Left renal cortex interstitium (tissue), 4 donors: ENCODE results near the gene MTCH1. TPM values are rescaled to one million over a fixed set of nuclear protein-coding genes. Genes with fewer than 3 reads are reported as not detected.
"Not testable (repeated sequence)": the region's sequence is repeated elsewhere in the genome, so short reads cannot be mapped to it uniquely, and the experiment has no call there.

ENCODE experiments used
- DNase-seq, 4 donors: peaks; one replicate each; pipeline ENCODE4 v3.0.0-alpha.2; 2013; ENCODE audit warnings: low read depth in 4 of 4, low spot score in 2 of 4, missing footprints in 1 of 4
- polyA plus RNA-seq, 4 donors: library from polyadenylated mRNA; unstranded; fragments of 120-200 nt; gene quantifications; one replicate each; pipeline ENCODE4 v1.2.1, GENCODE V29; 2013; ENCODE audit not compliant: insufficient read length in 4 of 4

Gene MTCH1
- polyA plus RNA-seq, 4 donors, result 162 to 189 (median 174) TPM

DNA sequence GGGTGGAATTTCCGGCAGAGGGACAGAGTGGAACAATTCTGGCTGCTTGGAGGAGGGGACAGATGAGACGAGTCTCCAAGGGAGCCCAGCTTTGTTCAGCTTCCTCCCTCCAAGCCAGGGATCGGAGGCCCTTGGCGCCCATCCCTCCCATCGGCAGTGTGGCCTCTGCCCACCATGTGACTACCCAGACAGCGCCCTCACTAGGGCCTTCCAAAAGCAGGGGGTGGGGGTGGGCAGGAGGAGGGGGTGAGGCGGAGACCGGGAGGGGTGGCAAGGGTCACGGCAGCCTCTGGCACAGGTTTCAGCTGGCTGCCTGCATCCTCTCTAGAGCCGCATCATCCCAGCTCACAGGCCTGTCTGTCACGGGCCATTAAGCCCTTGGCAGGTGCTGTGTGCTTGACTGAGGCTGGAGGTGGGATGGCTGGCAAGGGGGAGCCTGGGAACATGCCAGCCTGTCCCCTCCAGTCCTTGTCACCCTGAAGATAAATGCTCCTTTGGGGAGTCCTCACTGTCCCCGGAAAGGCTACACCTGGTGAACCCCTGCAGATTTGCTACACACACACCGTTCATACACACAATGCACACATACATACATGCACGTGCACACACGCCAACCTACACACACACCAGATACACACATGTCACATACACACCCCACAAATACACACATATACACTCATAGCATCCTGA lies 13.2 kb upstream of the MTCH1 start:
- DNase-seq, result peak in 2 of 4 donors; percentile 75 to 86

DNA sequence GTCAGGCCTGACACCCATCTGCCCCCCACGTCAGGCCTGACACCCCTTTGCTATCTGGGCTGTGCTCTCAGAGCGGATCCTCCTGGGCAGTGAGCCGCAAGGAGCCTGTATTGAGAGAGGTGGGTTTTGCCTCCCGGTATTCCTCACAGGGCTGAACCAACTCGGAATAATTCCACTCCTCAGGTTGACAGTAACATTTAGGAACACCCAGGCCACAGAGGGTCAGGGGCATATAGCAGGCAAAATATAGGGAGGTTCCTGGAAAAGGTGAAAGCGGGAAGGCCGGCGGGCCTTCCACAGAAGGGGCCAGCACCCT lies 12.7 kb upstream of the MTCH1 start:
- no peak for DNase-seq

DNA sequence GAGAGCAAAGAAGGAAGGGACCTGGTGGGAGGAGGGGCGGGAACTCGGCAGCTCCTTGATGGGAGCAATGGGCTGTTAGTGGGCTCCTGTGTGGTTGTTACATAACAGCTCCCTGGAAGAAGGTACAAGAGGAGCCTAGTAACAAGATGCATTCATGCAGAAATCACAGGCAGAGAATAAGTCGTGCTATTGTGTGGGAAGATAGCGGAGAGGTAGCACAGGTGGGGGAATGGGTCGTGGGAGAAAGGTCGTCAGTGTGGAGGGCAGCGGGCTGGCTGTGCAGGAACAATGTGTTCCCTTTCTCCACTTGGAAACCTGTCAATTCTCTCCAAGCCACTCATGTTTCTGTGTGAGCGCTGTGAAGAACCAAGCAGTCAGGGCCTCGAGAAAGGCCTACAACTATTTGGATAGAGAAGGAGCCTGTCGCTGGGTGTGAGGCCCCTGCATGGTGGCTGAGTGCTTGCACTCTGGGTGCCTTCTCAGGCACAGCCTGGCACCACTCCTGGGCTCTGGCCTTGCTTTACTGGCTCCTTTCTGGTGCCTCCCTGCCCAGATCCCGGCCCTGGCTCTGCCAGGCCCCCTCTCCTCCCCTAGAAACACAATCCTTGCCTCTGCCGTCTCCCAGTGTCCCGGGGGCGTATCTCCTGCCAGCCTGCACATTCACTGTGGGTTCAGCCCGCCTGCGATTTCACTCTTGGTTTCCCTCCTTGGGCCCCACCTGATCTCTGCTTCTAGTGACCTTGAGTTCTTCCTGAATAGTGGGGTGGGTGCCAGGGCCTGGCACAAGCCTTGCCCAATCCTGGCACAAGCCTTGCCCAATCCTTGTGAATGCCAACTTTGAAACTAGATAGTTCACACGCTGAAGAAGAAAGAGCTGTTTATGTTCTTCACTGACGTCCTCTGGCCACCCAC lies 12.1 kb upstream of the MTCH1 start:
- DNase-seq, result no peak

DNA sequence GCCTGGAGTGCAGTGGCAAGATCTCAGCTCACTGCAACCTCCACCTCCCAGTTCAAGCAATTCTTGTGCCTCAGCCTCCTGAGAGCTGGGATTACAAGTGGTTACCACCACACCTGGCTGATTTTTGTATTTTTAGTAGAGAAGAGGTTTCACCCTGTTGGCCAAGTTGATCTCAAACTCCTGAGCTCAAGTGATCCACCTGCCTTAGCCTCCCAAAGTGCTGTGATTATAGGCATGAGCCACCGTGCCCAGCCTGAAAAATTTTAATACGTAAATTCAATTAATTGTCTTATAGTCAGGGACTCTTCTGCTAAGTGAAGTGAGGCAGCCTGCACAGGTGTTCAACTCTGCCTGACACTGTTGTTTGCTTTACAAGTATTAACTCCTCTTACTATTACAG lies 4.4 kb upstream of the MTCH1 start:
- not testable (repeated sequence) for DNase-seq

DNA sequence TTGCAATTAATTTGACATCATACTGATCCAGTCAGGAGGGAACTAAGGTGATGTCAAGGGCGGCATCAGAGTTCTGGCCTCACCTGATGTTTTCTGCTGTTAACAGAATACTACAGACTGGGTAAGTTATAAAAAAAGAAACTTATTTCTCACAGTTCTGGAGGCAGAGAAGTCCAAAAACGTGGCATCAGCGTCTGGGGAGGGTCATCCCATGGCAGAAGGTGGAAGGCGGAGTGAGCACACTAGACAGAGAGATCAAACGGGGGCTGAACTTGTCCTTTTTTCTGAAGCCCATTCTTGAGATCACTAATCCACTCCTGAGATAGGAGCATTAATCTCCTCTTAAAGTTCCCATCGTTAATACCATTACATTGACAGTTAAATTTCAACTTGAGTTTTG lies 3.3 kb upstream of the MTCH1 start:
- no peak for DNase-seq

DNA sequence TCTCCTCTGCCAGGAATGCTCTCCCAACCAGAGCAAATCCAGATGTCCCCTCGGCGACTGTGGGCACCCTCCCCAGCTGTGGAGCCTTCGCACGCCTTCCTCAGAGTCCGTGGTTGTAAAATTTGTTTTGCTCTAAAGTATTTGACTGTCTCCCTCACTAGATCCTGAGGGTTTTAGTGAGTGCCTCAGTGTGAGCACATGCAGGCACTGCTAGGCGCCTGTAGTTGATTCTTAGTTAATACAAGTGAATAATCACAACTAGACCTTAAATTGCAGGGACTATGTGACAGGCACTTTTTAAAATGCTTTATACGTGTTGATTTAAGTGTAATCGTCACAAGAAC lies 680 bp upstream of the MTCH1 start:
- DNase-seq, result no peak

DNA sequence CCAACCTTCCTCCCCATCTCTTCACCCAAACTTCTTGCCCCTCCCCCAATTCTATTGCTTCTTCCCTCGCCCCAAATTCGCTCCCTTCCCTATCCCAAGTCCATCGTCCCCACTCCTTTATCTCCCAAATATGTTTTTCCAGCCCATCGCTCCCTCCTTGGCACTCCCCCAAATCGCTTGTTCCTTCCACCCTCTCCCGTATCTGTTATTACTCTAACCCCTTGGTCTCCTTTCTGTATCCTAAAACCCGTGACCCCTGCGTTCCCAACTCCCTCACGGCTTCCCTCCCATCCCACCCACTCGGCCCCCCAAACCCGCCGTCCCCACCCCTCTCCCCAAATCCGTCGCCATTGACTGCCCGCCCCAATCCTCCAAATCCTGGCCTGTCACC lies 584 bp downstream of the MTCH1 start:
- DNase-seq, result no peak

DNA sequence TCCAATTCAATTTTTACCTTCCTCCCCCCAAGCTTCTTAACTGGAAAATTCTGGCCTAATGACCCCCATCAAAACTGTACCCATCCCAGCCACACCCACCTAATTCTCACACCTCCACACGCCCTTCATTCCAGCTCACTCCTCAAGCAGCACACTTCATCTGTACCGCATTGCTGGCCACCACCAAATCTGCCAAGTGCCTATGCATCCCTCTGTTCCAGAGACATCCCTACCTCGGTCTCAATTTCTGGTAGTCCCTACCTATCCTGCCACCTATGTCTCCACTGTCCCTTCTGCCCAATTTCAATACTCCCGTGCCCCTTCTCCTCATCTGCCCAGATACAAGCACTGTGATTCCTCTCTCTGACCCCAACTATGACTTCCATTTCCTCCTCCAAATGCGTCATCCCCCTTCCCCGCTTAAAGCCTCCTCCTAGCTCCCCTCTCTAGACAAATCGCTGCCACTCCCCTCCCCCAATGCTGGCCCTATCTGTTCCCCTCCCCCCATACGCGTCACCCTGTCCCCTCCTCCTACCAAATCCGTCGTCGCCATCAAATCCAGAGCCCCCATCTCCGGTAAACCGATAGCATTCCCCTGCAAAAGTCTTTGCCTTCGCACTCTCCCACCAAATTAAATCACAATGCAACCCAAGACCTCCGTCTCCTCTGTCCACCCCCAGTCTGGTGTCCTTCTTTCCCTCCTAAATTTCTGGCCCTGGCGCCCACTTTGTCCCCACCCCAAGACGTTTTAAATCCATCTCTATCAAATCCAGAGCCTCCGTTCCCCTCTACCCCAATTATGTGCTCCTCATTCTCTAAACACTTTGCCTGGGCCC lies 1.2 kb downstream of the MTCH1 start:
- no peak for DNase-seq

DNA sequence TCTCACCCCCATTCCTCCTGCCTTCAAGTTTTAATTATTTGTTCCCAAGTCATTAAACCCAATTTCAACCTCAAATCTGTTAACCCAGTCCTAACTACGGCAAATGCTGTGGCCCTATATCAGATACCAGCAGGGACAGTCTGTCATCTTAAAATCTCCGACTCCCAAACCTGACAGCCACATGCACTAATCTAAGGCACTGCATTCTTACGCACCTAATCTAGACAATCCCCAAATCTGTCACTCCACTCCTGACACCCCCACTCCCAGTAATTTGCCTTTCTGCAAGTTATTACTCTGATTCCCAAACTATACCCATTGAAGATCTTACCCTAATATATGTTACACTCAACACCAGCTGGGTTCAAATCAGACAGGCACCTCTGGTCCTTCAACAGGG lies 2.5 kb downstream of the MTCH1 start:
- no peak for DNase-seq

DNA sequence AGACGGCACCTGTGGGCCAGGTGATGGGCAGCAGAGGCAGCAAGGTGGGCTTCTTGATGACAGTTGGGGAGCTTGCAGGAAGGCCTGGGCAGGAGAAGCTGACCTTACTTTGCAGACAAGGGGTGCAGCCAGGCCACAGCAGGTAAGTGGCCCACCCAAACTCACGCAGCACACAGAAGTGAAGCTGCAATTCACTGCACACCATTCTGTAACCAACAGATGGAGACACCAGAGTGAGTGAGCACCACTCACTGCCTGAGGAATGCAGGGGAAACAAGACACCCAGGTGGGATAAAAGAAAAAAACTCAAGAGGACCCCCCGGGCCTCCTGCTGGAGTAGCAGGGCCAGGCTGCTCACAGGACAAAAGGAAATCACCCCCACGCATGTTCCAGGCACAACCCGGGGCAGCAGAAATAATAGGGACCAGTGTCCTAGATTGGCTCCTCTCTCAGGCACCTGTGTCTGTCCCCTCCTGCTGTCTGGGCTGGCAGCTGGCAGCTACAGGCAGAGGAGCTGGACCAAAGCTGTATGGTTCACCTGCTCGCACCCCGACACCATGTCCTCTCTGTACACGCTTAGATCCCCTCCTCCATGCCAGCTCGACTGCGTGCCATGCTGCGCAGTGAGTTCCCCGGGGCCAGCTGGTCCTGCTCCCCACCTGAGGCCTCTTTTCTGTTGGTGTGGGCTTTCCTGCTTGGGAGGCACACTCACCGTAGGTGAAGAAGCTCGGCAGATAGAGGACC lies 4.9 kb downstream of the MTCH1 start:
- no peak for DNase-seq

DNA sequence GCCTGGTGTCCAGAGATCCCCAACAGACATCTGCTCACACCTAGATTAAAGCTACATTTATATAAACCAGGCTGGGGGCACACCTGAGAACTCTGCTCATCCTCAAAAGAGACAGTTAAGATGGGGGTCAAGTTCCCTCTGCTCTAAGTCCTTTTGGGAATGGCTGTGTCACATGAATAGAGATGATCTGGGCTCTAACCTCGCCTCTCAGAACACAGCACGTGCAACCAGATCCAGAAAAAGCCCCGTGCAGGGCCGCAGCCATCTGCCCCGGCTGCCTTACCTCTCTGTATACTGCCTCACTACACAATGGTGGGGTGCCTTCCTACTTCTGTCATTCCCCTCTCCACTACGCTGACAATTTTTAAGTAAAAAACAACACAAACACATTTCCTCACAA lies 5.9 kb downstream of the MTCH1 start:
- no peak for DNase-seq

DNA sequence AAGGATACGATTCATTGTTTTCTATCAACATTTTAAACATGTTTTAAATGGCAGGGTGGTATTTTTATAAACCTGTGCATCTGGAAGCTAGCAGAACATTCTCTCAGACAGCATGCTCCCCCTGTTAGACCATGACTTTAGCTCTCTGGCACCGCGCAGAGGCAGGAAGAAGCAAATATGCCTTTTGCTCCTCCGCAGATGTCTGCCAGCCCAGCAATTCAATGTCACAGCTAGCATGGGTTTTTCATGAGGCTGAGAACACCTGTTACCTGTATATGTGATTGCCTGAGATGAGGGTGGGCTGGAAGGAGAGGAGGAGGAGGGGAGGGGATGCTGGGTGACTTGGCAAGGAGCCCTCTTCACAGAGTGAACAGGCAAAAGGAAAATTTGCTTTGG lies 6.7 kb downstream of the MTCH1 start:
- no peak for DNase-seq

DNA sequence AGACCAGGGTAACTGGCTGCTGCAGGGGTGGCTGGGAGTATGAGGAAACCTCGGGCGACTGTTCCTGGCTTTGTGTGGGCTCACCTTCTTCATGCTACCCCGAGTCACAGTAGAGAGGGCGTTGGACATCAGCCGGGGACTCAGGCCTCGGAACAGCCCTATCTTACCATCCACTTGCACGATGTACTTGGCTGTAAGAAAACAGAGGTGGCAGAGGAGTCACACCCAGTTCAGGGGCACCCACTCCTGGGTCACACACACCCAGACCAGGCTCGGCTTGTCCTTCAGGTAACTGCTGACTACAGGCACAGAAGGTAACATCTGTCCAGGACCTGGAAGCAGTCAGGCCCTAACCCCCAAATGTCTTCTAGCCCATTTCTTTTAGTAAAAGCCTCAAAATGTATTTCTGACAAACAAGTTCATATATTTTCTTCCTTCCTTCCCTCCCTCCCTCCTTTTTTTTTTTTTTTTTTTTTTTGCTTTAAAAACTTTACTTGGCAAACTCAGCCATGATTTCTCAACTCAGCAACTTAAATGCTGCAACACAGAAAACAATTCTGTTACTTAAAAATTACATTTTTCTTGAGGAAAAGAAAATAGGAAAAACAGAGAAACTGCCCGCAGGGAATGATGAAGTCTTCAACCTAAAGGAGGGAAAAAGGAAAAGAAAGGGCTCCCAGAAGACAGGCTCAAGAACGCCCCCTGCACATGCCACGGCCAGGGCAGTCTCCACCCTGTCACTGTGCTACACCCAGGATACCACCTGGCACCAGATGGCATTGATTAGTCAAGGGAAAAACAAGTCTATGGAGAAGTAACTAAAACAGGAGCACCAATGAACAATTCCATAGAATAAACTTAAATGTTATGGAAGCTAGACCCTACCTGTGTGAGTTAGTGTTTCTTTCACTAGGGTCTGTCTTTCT lies 7.3 kb downstream of the MTCH1 start:
- no peak for DNase-seq

DNA sequence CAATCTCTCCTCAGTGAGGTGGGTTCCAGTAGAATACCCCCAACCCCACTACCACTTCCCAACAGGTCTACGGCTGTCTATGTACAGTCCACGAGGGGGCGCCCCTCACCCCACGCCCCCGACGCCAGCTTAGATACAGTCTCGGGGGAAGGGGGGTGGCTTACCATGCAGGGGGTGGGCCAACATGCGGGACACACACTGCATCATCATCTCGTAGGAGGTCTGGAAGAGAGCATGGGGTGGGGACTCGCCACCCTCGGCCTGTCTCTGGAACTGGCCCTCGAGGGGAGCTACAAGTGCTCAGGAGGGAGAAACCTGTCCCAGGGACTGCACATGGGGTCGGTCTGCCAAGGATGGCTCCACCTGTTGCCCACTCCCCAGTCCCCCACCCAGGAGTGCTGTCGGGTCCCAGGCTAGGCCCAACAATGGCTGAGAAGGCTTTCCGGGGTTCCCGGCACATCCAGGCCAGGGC lies 8.5 kb downstream of the MTCH1 start:
- no peak for DNase-seq

DNA sequence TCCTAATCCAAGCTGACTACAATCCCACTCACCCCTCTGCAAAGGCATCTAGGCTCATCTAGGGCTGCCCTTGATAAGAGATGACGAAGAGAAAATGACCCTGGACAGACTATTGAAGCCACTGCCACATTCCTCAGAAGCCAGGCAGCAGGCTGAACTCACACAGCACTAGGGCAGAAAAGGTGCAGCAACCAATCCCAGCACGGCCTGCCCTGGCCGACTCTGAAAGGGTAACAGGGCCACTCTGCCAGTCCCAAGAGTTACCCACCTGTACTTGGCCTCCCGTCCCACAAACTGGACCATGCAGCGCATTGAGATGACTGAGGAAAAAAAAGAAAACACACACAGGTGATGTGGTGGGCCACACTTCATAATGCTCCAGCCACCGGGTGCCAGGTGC lies 9.1 kb downstream of the MTCH1 start:
- no peak for DNase-seq

DNA sequence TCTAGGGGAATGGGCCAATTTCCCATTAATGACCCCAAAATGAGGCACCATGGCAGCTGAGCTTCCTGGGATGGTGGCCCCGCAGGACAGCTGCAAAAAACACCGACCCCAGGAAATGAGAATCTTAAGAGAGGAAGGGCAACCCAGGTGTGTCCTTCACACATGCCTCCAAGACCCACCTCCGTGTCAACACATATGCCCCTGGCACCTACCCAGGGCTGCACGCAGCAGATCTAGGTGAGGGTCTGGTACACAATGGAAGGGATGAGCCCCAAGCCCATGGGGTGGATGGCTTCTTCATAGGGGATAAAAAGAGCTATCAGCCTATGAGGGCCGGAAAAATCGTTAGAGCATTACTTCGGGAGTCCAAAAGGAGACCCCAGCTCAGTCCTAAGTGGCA lies 9.5 kb downstream of the MTCH1 start:
- DNase-seq, result no peak

DNA sequence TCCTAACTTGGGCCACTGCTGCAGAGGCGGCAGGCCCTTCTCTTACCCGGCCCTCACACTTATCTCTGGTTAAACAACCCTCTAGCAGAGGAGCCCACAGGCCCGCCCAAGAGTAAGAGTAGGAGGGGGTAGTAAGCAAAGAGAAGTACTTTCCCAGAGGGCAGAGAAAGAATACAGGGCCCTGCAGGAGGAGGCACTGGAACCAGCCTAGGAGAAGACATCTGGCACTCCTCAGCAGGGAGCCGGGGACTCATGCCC lies 10.1 kb downstream of the MTCH1 start:
- DNase-seq, result no peak

DNA sequence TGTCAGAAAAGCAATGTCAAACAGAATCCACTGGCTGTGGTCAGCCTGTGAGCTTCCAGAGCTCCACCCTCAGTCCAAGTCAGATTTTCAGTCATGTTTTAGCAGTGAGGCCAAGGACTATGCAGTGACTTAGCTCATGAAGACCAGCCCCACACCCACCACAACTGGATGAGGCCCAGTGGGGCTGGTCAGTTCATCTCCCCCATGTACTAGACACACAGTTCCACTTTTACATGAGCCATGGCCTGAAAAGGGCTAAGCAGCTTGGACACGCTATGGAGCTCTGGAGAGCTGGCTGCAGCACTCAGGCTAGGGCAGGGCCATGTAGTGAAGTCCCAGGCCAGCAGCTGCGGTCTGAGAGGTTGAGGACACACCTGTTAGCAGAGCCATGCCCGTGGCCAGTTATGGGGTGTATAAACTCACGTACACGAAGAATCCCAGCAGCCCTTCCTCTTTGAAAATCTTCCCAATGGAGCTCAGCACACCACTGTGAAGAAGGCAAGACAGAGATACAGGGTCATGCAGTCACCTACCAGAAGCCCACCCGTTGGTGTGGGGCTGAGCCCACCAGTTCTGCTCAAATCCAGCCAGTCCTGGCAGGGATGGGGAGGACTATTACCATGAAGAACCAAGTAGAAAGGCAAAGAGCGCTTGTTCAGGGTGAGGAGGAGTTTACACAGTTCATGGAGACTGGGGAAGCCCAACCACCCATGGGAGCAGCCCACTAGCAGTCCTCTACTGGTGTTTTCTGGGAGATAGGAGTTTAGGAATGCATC lies 10.6 kb downstream of the MTCH1 start:
- DNase-seq, result no peak

DNA sequence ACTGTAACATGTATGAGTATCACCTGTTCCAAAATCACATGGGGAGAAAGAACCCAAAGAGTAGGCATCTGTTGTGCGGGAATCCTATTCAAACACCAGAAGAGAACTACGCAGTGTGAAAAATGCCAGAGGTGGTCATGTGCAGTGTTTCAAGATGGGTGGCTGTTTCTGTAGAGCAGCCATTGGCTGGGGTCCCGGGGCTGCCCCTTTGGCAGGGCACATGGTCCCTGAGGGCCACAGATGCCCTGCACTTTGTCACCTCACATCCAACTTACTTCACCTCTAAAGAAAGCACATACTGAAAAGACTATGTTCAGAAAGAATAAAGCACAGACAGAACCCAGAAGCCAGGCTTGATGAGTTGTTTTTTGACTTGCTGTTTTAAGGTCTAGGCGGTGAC lies 12.3 kb downstream of the MTCH1 start:
- no peak for DNase-seq
